ENCODE results near the gene TTC34.

TTC34 gene

DNA sequence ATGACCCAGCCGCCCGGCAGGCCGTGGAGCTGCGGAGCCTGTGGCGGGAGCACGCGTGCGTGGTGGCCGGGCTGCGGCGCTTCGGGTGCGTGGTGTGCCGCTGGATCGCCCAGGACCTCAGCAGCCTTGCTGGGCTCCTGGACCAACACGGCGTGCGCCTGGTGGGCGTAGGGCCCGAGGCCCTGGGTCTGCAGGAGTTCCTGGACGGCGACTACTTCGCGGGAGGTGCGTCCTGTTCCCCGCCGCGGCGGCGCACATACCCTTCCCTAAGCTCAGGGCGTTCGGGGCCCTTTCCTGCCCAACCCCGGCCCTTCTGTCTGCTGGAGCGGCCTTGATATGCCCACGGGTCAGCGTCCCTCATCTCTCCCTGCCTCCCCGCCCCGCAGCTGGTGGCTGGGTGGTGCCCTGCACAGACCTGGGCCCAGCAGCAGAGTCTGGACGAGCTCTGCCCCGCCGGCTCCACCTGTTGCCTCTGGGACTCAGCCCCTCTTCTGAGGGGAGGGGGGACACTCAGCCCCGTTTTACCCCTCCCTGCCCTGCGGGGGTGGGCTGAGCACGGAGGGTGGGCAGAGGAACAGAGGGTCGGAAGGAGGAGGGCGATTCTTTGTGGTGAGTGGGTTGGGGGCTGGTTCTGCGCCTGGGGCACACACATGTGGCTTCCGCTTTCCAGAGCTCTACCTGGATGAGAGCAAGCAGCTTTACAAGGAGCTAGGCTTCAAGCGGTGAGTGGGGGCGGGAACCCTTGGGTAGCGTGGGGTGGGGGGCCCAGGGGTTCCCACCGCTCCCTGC is 214.2 kb downstream of the TTC34 start:
- no peak for DNase-seq

DNA sequence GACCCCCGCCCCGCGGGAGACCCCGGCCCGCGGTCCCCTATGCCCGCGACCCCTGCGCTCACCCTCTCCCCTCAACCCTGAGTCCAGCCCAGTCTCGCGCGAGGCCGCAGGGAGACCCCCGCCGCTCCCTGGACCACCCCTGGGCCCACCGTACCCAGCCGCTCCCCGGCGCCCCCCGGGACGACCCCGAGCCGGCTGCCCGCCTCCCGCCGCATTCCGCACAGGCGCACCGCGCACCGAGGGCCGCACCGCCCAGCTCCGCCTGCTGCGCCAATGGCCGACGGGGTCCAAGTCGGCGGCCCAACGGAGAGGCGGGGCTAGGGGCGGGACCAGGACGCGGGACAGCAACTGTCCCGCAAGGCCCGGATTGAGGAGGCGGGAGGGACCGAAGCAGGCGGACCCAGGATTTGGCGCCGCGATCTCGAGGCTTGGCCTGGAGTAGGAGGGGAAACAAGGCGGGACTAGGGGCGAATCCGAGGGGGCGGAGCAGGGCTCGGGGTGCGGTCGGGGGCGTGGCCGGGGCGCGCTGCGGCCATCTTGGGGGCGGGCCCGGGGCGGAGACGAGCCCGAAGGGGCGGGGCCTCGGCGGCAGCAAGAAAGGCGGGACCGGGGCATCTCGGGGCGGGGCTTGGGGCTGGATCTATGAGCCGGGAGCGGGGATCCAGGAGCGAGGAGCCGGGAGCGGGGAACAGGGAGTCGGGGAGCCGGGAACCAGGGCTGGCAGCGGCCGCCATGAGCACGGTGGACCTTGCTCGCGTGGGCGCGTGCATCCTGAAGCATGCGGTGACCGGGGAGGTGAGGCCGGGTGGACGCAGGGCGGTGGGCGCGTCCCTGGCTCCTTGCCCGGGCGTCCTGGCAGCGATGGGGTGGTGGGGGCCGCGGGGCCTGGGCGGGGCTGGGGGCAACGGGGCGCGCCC is 215.1 kb downstream of the TTC34 start, which contains the start of gene PRXL2B:
Gene PRXL2B, plus strand, starts transcription at position 624 of the 917 bp plus-strand sequence. Its CDS starts 109 bp downstream, at position 733.
- DNase-seq = peak; percentile 95

All from NCI-H1436 (cell line).